NCI-H2081 treated with DMSO at 0.1 percent for 48 hours (cell line): ENCODE data around the gene TBPL2.
"Not testable (repeated sequence)": the region's sequence is repeated elsewhere in the genome, so short reads cannot be mapped to it uniquely, and the experiment has no call there.

Experiments used
- DNase-seq: peaks from one replicate; lab custom pipeline; 2025; lab: John Stamatoyannopoulos, UW

TBPL2 gene

DNA sequence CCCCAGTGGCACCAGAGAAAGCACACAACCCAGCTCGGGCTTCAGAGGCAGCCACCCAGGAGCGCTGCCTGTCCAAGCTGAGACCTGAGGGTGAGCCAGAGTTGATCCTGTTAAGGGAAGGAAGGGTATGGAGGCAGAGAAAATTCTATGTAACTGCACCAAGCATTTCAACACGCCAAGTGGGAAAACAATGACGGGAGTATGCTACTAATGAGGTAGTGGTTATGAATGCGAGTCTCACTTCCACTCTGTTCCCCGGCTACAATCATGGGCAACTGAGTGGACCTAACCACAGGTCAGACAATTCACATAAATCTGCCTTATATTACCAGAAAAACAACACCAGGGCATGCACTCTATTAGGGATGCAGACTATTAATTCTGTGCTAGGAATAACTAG is 38.7 kb downstream of the TBPL2 start:
- no peak for DNase-seq

DNA sequence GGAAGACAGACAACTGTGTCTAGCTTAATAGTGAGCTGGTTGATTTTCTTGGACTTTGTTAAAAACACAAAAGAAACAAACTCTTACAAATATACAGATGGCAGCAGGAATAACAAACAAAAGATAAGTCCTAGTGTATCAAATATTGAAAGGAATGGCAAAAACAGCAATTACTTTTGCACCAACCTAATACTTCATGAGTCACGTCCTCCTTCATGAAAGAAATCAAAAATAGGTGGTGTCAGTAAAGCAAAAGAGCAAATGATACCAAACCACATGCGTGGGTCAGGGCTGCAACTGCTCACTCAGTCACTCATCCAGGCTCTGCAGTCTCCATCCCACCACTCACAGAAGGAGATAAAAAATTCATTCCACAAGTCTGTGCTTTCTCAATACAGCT is 40.6 kb downstream of the TBPL2 start:
- no peak for DNase-seq

DNA sequence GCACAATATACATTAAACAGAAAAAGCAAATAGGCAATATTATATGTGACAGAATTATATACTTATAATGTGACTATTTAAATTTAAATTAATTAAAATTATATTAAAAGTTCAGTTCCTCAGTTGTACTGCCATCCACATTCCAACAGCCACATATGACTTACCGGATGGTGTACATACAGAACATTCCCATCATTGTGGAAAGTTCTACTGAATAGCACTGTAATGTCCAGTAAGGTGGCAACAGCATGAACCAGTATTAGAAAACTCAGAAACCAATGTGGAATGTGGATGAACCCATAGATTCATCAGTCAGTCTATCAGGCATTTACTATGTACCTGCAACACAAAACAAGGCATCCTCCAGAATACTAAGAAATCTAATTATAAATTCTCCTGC is 41.2 kb downstream of the TBPL2 start:
- no peak for DNase-seq

DNA sequence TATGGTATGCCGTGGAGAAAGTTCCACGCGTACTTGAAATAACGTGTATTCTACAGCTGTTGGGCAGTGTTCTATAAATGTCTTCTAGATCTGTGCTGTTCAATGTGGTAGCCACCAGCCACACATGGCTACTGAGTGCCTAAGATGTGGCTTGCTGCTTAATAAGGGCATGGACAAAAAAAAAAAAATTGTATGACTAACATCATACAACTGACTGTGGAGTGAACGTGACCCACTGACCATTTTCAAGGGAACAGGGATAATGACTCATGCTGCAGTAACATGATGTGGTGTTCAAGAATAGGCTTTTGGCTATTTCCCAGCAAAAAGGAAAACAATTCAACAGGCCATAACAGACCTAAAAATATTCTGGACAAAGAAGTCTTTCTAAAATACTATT is 41.7 kb downstream of the TBPL2 start:
- DNase-seq = no peak

DNA sequence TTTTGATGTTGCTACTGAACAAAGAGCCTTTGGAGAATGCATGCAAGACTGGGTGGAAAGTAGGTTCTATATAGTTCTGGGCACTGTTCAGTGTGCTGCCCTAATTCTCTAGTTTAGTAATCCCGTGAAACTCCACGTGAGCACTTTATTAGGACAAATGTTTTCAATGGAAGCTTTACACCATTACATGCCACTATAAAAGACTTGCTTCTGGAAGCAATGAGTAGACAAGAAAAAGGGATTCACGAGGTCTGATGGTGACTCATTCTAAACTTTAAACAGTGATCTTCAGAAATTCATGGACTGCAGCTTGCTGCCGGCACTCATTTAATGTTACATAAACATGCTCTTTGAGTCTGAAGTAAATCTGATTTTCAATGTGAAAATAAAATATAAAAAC is 51.1 kb downstream of the TBPL2 start:
- no peak for DNase-seq

DNA sequence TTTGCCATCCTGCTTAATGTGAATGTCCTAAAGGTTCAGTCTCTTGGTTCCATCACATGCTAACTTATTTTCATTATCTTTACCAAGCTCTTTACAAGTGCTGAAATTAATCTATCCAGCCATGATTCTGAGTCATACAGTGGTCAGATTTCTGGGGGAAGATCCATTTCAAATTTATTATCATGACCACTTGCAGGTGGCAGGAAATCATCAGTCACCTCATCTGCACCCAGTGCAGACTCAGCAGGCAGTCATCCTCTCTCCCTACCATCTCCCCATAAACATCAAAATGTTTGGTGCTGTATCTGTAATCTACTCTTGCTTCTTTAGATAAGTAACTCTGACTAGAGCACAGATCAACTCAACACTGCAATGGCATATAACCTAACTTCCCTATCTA is 52.3 kb downstream of the TBPL2 start:
- no peak for DNase-seq

DNA sequence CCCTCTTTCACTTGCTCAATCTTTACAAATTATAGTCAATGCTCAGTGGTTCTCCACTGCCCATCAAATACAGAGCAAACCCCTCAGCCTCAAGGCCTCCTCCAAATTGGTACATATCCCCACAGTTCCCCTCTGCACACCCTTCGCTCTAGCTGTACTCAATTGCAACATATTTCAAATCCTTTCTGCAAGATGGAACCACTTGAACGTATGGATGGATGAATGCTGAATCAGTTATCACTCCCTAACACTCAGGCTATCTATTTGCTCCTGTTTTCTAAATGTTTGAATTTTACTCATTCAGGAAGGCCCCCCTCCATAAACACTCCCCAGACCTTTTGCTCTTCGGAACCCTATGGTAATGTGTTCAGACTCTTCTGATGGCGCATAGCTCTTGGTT is 53.3 kb downstream of the TBPL2 start:
- DNase-seq = no peak

DNA sequence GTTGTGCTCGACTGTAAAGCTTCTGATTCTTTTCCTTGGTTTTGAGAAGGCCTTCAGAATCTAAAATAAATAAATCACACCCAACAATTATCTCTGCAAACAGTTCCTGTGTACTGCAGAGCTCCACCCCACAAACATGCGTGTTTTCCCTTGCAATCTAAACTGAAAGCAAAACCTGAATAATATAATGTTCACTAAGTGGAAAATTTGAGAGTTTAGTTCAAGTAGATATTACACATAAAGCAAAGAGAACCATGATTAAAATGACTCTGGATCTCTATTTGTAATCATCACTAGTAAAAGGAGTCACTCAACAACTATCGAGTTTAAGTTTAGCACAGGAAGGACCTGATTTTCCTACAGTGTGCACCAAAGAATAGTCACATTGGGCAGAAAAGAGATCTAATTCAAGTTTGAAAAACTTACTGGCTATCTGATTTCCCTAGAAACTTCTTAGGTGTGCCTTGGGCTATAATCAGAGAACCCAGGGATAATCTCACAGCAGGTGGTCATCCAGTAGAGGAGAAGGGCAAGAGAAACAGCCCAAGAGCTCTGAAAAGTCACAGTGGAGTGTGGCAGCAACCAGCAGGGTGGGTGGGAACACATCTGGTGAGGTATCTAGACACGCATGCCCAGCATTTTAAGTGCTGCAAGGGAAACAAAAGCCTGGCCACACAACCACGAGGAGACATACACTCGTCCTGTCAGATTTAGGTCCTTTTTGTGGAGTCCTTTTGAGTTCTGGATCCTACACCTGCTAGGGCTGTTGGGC is 54.2 kb downstream of the TBPL2 start:
- no peak for DNase-seq

DNA sequence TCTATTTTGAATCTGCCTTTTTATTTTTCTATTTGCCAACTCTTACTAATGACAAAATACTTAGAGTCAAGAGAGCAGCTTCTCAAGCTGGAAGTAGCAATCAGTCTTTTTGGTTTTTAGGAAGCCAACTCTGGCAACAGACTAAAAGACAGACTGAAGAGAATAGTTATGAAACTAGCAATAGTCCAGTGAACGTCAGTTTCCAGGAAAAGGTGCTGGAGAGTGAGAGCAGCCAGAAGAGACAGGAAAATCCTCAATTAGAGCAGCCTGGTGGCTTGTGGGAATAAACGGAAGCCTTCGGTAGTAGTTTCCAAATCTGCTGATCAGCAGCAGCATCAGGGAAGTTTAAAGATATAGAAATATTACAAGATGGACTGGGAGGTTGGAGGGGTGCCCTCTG is 55.9 kb downstream of the TBPL2 start:
- DNase-seq = no peak

DNA sequence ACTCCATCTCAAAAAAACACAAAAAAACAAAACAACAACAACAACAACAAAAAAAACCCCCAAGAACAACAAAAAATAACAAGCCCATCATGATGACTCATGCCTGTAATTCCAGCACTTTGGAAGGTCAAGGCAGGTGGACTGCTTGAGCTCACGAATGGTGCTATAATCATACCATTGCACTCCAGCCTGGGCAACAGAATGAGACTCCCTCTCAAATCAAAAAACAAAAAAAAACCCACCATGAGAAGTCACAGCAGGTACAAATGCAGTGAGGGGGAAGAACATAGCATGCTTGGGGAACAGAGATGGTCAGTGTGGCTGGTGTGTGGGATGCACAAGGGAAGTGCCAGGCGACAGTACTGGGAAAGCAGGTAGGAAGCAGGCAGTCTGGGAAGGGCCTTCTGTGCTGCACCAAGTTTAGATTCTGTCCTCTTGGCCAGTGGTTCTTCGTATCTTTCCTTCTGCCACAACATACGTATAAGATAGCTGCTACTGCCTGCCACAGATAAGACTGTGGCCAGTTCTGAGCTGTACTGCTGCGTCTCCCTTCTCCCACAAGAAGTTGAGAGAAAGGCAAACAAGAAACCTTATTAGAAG is 56.8 kb downstream of the TBPL2 start:
- no peak for DNase-seq

DNA sequence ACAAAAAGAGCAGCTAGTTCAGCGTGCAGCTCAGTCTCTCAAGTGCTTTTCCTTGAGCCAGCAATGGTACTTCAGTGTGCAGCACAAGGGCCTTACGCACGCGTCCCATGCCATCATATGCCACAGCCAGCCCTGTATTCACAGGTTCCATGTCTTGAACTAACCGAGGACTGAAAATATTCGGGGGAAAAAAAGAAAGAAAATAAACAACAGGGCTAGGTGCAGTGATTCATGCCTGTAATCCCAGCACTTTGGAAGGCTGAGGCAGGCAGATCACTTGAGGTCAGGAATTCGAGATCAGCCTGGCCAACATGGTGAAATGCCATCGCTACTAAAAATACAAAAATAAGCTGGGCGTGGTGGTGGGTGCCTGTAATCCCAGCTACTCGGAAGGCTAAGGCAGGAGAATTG is 57.4 kb downstream of the TBPL2 start:
- not testable (repeated sequence) for DNase-seq

DNA sequence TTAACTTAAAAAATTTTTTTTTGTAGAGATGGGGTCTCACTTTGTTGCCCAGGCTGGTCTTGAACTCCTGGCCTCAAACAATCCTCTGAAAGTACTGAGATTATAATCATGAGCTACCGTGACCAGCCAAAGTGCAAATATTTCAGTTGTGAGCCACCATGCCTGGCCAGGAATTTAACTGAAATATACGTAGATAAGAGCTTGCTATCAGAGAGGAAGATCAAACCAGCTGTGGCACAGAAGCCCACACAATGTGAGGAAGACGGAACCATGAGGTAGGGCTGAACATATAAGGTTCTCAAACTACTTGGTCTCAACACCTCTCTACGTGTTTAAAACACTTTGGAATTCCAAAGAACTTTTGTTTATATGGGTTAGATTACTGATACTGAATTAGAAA is 57.9 kb downstream of the TBPL2 start:
- no peak for DNase-seq

DNA sequence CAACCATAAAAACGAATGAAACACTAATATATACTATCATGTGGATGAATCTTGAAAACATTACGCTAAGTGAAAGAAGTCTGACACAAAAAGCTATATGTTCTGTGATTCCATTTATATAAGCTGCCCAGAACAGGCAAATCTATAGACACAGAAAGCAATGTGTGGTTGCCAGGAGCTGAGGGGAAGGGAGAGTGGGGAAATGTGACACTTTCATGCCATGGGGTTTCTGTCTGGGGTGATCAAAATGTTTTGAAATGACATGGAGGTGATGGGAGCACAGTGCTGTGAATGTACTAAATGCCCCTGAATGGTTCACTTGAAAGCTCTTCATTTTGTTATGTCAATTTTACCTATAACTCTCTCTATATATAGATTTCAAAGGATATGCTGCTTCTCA is 58.9 kb downstream of the TBPL2 start:
- DNase-seq = no peak

DNA sequence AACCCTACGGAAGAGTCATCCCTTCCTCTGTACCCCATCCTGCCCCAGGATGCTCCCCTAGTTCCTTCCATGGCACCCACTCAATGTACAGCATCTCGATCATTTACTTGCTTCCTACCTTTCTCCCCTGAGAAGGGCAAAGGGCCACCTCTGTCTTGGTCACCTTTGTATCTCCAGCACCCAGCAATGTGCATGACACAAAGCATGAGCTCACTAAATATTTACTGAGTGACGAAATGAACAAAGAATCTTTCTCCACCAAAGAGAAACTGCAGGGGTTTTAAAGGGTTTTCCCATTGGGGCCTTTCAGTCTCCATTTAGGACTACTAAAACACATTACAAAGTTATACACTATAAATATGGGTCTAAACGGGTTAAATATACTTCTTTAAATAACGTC is 59.4 kb downstream of the TBPL2 start:
- no peak for DNase-seq

DNA sequence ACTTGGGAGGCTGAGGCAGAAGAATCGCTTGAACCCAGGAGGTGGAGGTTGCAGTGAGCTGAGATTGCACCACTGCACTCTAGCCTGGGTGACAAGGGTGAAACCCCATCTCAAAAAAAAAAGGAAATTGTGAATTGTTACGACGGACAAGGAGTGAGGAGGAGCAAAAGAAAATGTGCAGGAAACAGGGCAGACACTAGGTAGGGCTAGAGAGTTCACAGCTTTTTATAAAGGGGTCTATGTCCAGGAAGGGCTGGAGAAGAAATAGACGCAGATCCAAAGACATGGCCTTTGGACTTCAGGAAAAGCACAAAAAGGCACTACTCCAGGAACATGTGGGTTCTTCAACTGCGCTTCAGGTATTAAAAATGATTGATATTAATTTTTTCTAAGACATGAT is 63.2 kb downstream of the TBPL2 start:
- DNase-seq = no peak

DNA sequence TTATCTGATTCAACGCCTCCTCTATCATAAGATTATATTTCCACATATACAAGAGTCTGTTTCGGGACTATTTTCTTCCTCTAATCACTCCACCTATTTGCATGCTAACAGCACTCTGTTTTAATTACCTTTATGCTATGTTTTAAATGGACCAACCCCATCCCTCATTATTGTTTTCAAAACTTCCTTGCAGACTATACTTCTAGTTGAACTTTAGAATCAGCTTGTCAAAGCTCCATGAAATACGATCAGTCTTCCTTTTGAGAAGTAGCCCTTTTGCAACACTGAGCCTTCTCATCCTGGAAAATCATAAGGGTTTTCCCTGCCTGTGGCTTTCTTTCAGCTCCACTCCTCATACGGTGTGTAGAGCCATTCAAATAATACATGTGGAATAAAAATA is 65.6 kb downstream of the TBPL2 start:
- DNase-seq = no peak

DNA sequence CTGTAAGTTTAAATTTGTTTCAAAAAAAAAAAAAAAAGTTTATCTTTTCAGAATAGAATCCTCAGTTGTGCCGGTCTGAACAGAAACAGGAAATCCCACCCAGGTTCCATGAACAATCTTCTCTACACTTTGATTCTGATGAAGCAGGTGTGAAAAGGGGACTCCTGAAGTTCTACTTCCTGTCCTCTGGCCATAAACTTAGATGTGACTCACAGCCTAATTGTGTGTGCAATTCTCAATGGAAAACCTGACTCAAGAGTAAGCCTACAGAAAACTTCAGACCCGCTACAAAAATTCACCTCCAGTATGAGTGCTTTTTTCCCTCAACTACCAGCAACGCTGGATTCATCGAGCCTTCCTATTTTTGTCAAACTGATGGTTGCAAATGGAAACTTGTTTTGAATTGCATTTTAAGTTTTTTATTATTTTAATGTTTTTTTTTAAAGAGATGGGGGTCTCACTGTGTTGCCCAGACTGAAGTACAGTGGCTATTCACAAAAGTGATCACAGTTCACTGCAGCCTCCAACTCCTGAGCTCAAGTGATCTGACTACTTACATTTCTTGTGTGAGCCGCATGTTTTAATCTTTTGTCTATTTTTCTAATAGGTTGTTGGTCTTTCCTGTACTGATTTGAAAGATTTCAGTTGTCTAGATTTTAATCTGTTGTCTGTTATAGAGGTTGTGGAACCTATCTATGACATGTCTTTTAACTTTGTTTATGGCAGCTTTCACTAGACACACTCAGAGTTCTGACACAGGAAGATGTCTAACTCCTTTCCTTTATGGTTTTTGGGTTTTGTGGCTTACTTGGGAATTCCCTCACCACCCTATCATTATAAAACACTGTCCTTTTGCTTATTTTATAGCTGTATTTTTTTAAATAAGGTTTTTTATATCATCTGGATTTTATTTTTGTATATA is 66.4 kb downstream of the TBPL2 start:
- no peak for DNase-seq

DNA sequence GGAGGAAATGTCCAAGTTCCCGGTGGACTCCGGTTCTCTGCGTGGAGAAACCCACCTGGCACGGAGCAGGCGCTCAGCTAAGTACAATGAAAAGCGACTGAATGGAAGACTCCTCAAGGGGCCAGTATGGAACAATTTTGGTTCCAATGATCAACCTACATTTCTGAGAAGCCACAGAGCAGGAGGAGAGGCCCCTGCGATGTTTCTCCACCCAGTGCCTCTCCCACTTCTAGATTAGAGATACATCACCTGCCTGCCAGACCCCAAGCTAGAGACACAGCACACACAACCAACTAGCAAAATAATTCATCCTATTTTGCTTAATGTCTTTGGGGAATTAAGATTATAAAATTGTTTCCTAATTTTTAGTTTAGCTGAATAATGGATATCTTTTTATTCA is 67.6 kb downstream of the TBPL2 start:
- no peak for DNase-seq

DNA sequence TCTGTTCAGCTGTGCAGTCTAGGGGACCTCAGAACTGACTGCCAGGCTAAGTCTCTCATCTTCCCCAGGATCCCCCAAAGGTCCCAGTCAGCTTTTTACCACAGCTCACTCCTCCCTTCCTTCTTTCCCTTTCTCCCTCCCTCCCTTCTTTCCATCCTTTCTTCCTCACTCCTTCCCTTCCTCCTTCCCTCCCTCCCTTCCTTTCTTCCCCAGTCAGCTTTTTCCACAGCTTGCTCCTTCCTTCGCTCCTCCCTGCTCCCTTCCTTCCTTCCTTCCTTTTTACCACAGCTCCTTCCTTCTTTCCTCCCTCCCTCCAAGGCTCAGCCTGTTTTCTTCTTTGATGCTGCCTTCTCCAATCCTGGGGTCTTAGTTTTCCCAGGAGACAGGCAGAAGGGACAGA is 68.0 kb downstream of the TBPL2 start:
- DNase-seq = no peak

DNA sequence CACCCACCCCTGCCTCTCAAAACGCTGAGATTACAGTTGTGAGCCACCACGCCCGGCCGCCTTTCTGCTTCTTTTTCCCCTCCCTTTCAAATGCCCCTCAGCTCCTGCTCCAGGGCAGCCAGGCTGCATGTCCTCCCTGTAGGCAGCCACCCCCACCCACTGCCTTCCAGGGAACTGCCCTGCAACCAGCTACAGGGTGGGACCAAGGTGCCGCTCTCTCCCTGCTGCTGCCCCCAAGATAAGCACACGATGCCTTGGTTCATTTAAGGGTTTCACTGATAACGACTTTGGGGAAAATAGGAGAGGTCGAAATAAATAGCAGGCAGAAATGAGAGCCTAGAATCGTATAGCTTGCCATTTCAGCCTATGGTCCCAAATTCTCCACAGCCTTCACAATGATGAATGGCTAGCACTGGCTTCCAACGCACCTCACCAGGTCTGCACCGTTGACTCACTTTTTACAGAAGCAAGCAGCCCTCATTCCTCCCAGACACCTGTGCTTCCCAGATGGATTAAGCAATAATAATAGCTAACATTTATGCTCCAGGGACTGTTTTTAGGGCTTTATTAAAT is 69.4 kb downstream of the TBPL2 start:
- no peak for DNase-seq

DNA sequence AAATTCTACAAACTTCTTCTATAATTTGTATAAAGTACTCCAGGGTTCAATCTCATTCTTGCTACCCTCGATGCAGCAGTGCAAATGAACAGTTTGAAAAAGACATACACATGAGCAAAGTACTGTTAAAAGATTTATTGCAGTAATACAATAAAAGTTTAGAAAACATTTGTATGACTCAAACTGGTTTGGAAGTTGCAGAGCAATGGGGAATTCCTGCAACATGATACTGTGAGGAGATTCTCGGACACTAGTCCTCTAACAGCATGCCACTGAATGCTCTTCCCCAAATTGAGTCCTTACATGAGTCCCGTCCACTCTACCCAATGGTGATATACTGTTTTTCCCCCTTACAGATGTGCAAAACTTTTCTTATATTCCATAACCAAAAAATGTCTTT is 74.1 kb downstream of the TBPL2 start:
- no peak for DNase-seq
